CD4-positive, CD25-positive, alpha-beta regulatory T cell (primary cell): ENCODE measurements around the gene RHBDD2. TPM values are rescaled to one million over a fixed set of nuclear protein-coding genes. Genes with fewer than 3 reads are reported as not detected.
"Not testable (repeated sequence)": the region's sequence is repeated elsewhere in the genome, so short reads cannot be mapped to it uniquely, and the experiment has no call there.

Source experiments
- ATAC-seq, 2 donors: fragments of 150-1000 bp; cut with Tn5 transposase; one replicate each; pipeline ENCODE4 v1.10.0; 2021; ENCODE audit warnings: low read depth in 2 of 2, moderate number of reproducible peaks in 2 of 2, moderate library complexity in 1 of 2
- DNase-seq, 3 donors: peaks; one replicate each; pipeline versions ENCODE4 v3.0.0 to v3.0.0-alpha.2; 2012 to 2022; ENCODE audit warnings: mixed read lengths in 1 of 3
- H3K27ac ChIP-seq: one replicate; pipeline ENCODE4 v1.7.0; 2013; ENCODE audit warnings: mild to moderate bottlenecking, low read length; ENCODE audit not compliant: insufficient read depth, poor library complexity, severe bottlenecking
- H3K27me3 ChIP-seq: one replicate; pipeline ENCODE4 v1.7.0; 2013; ENCODE audit warnings: low read length; ENCODE audit not compliant: control insufficient read depth, insufficient read depth
- H3K36me3 ChIP-seq: one replicate; pipeline ENCODE4 v1.7.0; 2013; ENCODE audit warnings: mild to moderate bottlenecking, low read length, moderate library complexity; ENCODE audit not compliant: control insufficient read depth, insufficient read depth
- H3K4me1 ChIP-seq: 2 replicates; pipeline ENCODE4 v1.7.0; 2013; ENCODE audit warnings: mild to moderate bottlenecking, low read length; ENCODE audit not compliant: insufficient read depth, control insufficient read depth, poor library complexity, severe bottlenecking
- H3K4me3 ChIP-seq: one replicate; pipeline ENCODE4 v1.7.0; 2013; ENCODE audit warnings: low read depth, mild to moderate bottlenecking, low read length, moderate library complexity
- H3K9me3 ChIP-seq, 2 experiments: 1 replicate in 1 of 2; 2 replicates in 1 of 2; pipeline ENCODE4 v1.7.0; 2013; ENCODE audit warnings: low read length in 2 of 2, mild to moderate bottlenecking in 1 of 2, moderate library complexity in 1 of 2; ENCODE audit not compliant: control insufficient read depth in 2 of 2
- H3K27ac Mint-ChIP-seq, 3 donors: one replicate each; pipeline ENCODE4 v1.8.0; 2020 to 2022; ENCODE audit warnings: mild to moderate bottlenecking in 3 of 3, mixed read lengths in 3 of 3, moderate library complexity in 2 of 3
- H3K27me3 Mint-ChIP-seq: one replicate; pipeline ENCODE4 v1.8.0; 2022; ENCODE audit warnings: mild to moderate bottlenecking, mixed read lengths
- H3K36me3 Mint-ChIP-seq: one replicate; pipeline ENCODE4 v1.8.0; 2020; ENCODE audit warnings: mixed read lengths
- H3K4me1 Mint-ChIP-seq, 4 donors: one replicate each; pipeline ENCODE4 v1.8.0; 2020 to 2022; ENCODE audit warnings: mixed read lengths in 4 of 4, mild to moderate bottlenecking in 1 of 4
- H3K4me3 Mint-ChIP-seq, 4 donors: one replicate each; pipeline ENCODE4 v1.8.0; 2020 to 2022; ENCODE audit warnings: mild to moderate bottlenecking in 4 of 4, mixed read lengths in 4 of 4, moderate library complexity in 3 of 4
- H3K9me3 Mint-ChIP-seq, 7 donors: one replicate each; pipeline ENCODE4 v1.8.0; 2020 to 2022; ENCODE audit warnings: mixed read lengths in 7 of 7, mild to moderate bottlenecking in 3 of 7, moderate library complexity in 2 of 7
- polyA plus RNA-seq, 4 donors: library from polyadenylated mRNA; unstranded; fragments of 300-500 nt; fragmentation: Illumina TruSeq; gene quantifications; one replicate each; pipeline ENCODE4 v1.2.3, GENCODE V29; 2021
- total RNA-seq: library from RNA; stranded (reverse); gene quantifications from one replicate; pipeline ENCODE4 v1.2.3, GENCODE V29; 2022

Gene RHBDD2
- total and polyA plus RNA-seq, 5 donors from 2014 or later = 118 to 194 (median 125) TPM

DNA sequence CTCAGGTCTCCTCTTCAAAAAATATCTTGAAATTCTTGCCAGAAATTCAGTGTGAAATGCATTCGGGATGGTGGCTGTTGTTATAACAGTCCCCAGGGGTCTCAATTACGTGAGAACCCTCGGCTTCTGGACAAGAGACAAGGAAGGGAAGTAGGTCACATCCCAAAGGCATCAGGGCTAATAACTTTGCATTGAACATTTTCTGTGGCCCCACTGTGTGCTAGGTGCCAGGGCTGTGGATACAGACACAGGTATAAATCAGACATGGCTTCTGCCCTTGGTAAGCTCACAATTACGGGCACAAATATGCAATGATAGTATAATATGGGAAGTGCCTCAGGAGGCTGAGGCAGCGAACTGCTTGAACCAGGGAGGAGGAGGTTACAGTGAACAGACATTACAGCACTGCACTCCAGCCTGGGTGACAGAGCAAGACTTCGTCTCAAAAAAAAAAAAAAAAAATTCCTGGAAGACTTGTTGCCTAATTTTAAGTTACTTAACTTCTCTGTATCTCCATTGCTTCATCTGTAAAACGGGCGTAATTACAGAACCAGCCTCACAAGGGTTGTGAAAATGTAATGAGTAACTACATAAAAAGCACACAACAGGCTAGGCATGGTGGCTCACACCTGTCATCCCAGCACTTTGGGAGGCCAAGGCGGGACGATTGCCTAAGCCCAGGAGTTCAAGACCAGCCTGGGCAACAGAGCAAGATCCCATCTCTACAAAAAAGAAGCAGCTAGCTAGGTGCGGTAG, 2.5 kb upstream of the RHBDD2 start:
- ATAC-seq (no peak), DNase-seq (no peak)
- Histone ChIP-seq H3K4me1 (peaks cover 26% of the 10 kb centered on the region), H3K4me3 (no peak overlapping the region), H3K27me3 (no peaks in the 10 kb centered on the region), H3K9me3 (no peaks in the 10 kb centered on the region), H3K36me3 (peaks cover 6% of the 10 kb centered on the region), H3K27ac (no peak overlapping the region)
- Mint-ChIP-seq H3K27me3 (peaks cover 10% of the 10 kb centered on the region), H3K27ac (no peak overlapping the region), H3K4me3 (peak overlapping the region in 3 of 4 donors; percentile 19 to 91 (median 61)), H3K36me3 (peaks cover 6% of the 10 kb centered on the region), H3K4me1 (peaks cover 6 to 29% (median 19%) of the 10 kb centered on the region in 4 donors), H3K9me3 (peaks cover 0 to 4% (median 0%) of the 10 kb centered on the region in 7 donors)

DNA sequence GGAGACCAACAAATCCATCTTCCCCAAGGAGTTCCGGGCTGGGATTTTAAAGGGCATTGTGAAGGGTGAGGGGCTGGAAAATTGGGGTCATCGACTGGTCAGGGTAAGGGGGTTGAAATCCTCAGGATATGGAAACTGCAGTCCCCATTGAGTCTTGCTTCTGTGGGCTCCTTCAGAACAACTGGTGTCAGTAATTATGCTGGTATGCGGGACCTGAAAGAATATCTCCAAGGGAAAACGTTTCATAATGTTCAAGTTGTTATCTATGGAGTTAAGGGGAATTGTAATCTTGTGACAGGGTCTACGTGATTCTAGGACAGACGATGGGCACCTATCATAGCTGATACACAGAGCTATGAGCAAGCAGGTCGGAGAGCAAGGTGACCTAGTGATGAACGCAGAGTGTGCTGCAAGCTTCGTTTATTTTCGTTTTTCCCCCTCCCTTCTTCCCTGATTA, 494 bp upstream of the RHBDD2 start:
- Mint-ChIP-seq H3K36me3 (peaks cover 21% of the 10 kb centered on the region), H3K9me3 (peaks cover 0 to 4% (median 0%) of the 10 kb centered on the region in 7 donors), H3K4me3 (peak overlapping the region; percentile 91 to 98 (median 98)), H3K4me1 (peaks cover 6 to 47% (median 29%) of the 10 kb centered on the region in 4 donors), H3K27ac (peak overlapping the region; percentile 98 to 99 (median 99)), H3K27me3 (peaks cover 10% of the 10 kb centered on the region)
- Histone ChIP-seq H3K27ac (peak overlapping the region; percentile 95), H3K9me3 (no peaks in the 10 kb centered on the region), H3K27me3 (no peaks in the 10 kb centered on the region), H3K36me3 (peaks cover 24% of the 10 kb centered on the region), H3K4me1 (peaks cover 29% of the 10 kb centered on the region), H3K4me3 (peak overlapping the region; percentile 94)
- ATAC-seq (peak in 1 of 2 donors; percentile 25), DNase-seq (no peak)

DNA sequence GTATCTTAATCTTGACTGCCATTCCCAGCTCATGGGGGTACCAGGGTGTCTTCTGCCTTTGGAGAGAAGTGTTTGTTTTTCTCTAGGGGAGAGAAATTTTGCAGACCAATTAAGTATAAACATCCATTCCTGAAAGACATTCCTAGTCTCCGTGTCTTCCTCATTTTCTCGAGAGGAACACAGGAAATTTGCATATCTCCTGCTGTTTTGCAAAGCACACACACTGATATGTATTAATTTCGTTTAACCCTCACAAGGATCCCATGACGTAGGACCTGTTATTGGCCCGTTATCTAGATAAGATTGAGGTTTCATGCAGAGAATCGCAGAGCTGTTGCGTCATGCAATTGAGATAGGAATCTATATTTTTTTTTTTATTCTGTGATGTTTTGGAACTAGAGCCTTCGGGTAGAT, 944 bp downstream of the RHBDD2 start:
- peaks cover 10% of the 10 kb centered on the region for H3K27me3 Mint-ChIP-seq
- peak overlapping the region; percentile 90 to 99 (median 99) for H3K27ac Mint-ChIP-seq
- Histone ChIP-seq H3K36me3 (peaks cover 39% of the 10 kb centered on the region), H3K4me3 (peak overlapping the region; percentile 100), H3K27me3 (no peaks in the 10 kb centered on the region), H3K27ac (peak overlapping the region; percentile 95), H3K9me3 (no peaks in the 10 kb centered on the region), H3K4me1 (peaks cover 32% of the 10 kb centered on the region)
- DNase-seq = peak; percentile 61 to 82 (median 82)
- peaks cover 26% of the 10 kb centered on the region for H3K36me3 Mint-ChIP-seq
- peak overlapping the region; percentile 91 to 98 (median 98) for H3K4me3 Mint-ChIP-seq
- peaks cover 6 to 53% (median 29%) of the 10 kb centered on the region in 4 donors for H3K4me1 Mint-ChIP-seq
- ATAC-seq = peak; percentile 30 to 32
- H3K9me3 Mint-ChIP-seq = peaks cover 0 to 4% (median 0%) of the 10 kb centered on the region in 7 donors

DNA sequence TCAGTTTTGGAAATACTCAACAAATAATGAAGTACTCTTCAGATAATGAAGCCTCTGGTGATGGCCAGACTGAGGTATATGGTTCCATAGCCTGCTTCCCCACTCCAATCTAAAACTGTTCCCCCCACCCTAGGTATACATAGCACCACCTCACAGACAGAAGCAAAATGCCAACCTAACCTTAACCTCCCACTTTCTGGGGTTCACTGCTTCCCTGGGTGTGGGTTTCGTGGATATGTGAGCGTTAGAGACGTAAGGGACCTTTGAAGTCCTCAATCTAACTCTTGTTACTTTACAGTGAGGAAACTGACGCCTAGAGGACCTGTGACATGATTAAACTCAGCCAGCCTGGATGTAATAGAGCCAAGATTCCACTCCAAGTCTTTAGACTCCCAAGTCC, 1.4 kb downstream of the RHBDD2 start:
- peak overlapping the region; percentile 91 to 98 (median 98) for H3K4me3 Mint-ChIP-seq
- Histone ChIP-seq H3K36me3 (peaks cover 43% of the 10 kb centered on the region), H3K4me3 (peak overlapping the region; percentile 100), H3K27me3 (no peaks in the 10 kb centered on the region), H3K9me3 (no peaks in the 10 kb centered on the region), H3K4me1 (peaks cover 32% of the 10 kb centered on the region), H3K27ac (peak overlapping the region; percentile 95)
- H3K9me3 Mint-ChIP-seq = peaks cover 0 to 4% (median 0%) of the 10 kb centered on the region in 7 donors
- H3K4me1 Mint-ChIP-seq = peaks cover 6 to 53% (median 29%) of the 10 kb centered on the region in 4 donors
- ATAC-seq (no peak), DNase-seq (peak in 1 of 3 donors; percentile 14)
- H3K27me3 Mint-ChIP-seq = peaks cover 10% of the 10 kb centered on the region
- peak overlapping the region; percentile 90 to 99 (median 99) for H3K27ac Mint-ChIP-seq
- H3K36me3 Mint-ChIP-seq = peaks cover 26% of the 10 kb centered on the region

DNA sequence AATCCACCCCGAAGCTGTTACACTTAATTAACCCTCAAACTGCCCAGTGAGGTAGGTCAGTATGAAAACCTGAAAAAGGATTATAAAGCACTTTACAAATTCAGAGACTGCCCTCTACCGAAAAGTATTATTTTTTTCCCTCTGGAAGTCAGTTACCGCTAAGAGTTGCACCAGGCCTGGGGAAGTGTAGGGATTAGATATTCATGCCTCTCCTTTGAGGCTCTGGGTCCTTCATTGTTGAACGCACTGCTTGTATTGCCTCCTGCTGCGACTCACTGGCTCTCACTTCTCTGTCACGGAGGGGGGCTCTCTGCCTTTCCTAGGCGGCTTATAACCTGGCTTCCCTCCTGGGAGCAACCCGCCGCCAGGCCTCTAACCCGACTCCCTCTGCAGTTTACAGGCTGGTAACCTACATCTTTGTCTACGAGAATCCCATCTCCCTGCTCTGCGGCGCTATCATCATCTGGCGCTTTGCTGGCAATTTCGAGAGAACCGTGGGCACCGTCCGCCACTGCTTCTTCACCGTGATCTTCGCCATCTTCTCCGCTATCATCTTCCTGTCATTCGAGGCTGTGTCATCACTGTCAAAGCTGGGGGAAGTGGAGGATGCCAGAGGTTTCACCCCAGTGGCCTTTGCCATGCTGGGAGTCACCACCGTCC, 2.7 kb downstream of the RHBDD2 start:
- no peak for DNase-seq
- Mint-ChIP-seq H3K4me1 (peaks cover 6 to 53% (median 29%) of the 10 kb centered on the region in 4 donors), H3K27ac (peak overlapping the region in 2 of 3 donors; percentile 63 to 84), H3K9me3 (peaks cover 0 to 4% (median 0%) of the 10 kb centered on the region in 7 donors), H3K27me3 (peaks cover 10% of the 10 kb centered on the region), H3K36me3 (peaks cover 31% of the 10 kb centered on the region), H3K4me3 (peak overlapping the region in 3 of 4 donors; percentile 16 to 91 (median 87))
- H3K4me1 ChIP-seq = peaks cover 32% of the 10 kb centered on the region
- H3K9me3 ChIP-seq = no peaks in the 10 kb centered on the region
- H3K27ac ChIP-seq = peak overlapping the region; percentile 95
- H3K36me3 ChIP-seq = peaks cover 55% of the 10 kb centered on the region
- peak overlapping the region; percentile 18 for H3K4me3 ChIP-seq
- H3K27me3 ChIP-seq = no peaks in the 10 kb centered on the region
- ATAC-seq = no peak

DNA sequence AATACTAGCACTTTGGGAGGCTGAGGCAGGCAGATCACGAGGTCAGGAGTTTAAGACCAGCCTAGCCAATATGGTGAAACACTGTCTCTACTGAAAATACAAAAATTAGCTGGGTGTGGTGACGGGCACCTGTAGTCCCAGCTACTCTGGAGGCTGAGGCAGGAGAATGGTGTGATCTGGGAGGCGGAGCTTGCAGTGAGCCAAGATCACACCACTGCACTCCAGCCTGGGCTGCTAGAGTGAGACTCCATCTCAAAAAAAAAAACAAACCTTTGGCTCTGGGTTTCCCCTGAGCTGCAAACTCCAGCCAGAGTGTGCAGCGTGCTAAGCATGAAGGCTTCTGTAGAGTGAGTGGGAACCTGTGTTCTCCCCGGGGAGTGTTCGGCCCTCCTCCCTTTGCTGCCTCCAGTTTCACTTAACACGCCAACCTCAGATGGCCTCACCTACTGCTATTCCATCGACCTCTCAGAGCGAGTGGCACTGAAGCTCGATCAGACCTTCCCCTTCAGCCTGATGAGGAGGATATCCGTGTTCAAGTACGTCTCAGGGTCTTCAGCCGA, 4.5 kb downstream of the RHBDD2 start:
- H3K9me3 ChIP-seq = not testable (repeated sequence)
- Mint-ChIP-seq H3K4me3 (peak overlapping the region in 1 of 4 donors; percentile 46), H3K36me3 (peaks cover 35% of the 10 kb centered on the region)

DNA sequence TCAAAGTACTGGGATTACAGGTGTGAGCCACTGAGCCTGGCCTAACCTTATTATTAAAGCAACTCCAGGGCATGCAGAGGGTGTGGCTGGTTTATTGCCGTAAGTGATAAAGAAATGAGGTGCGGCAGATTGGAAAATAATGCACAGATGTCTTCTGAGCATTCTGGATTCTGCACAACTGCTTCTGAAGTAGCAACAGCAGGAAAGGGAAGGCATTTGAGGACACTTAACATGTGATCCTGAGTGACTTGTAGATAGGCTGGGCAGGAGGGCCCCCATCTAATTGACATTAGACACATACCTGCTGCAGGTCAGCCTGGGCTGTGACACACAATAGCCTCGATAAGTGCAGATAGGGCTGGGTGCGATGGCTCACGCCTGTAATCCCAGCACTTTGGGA, 5.6 kb downstream of the RHBDD2 start:
- no peak for ATAC-seq
- peaks cover 22% of the 10 kb centered on the region for H3K4me1 ChIP-seq
- H3K27me3 Mint-ChIP-seq = peaks cover 4% of the 10 kb centered on the region
- H3K4me3 Mint-ChIP-seq = no peak overlapping the region
- H3K9me3 Mint-ChIP-seq = peaks cover 0 to 4% (median 0%) of the 10 kb centered on the region in 7 donors
- peaks cover 42% of the 10 kb centered on the region for H3K36me3 Mint-ChIP-seq
- no peaks in the 10 kb centered on the region for H3K27me3 ChIP-seq
- H3K27ac ChIP-seq = no peak overlapping the region
- peaks cover 79% of the 10 kb centered on the region for H3K36me3 ChIP-seq
- no peak overlapping the region for H3K4me3 ChIP-seq
- no peak for DNase-seq
- H3K4me1 Mint-ChIP-seq = peaks cover 0 to 46% (median 24%) of the 10 kb centered on the region in 4 donors
- H3K27ac Mint-ChIP-seq = no peak overlapping the region
- H3K9me3 ChIP-seq = no peaks in the 10 kb centered on the region

More for the DNA sequence above, 4.5 kb downstream of the RHBDD2 start:
- Histone ChIP-seq H3K4me1 (peaks cover 26% of the 10 kb centered on the region), H3K36me3 (peaks cover 70% of the 10 kb centered on the region)
- H3K27me3 ChIP-seq, DNase-seq, H3K27ac Mint-ChIP-seq, H3K4me3 ChIP-seq, H3K27ac ChIP-seq, H3K27me3 Mint-ChIP-seq, ATAC-seq, H3K9me3 Mint-ChIP-seq: not testable (repeated sequence)
- H3K4me1 Mint-ChIP-seq = peaks cover under 1 to 47% (median 27%) of the 10 kb centered on the region in 4 donors
